Choroid plexus epithelial cell (primary cell): ENCODE results near the gene ENAH.

Experiments used
- DNase-seq: peaks from one replicate; pipeline ENCODE4 v3.0.0-alpha.2; 2010; ENCODE audit warnings: low read depth
- H3K4me3 ChIP-seq: 2 replicates; pipeline ENCODE4 v1.5.1; 2011; ENCODE audit warnings: low read depth, mild to moderate bottlenecking, control low read depth, low read length, moderate library complexity
- CTCF ChIP-seq: conservative IDR thresholded peaks from 2 replicates; pipeline ENCODE4 v1.5.1; 2011; ENCODE audit warnings: low read depth, mild to moderate bottlenecking, control low read depth, inconsistent platforms, low read length, moderate library complexity

ENAH gene

GRCh38 chr1:225545649-225546048 lies 107.3 kb downstream of the ENAH start:
- H3K4me3 ChIP-seq = no peak overlapping the region
- TF ChIP-seq CTCF = no peak
- DNase-seq = no peak

- no peak overlapping the region for H3K4me3 ChIP-seq
- no peak for DNase-seq
- TF ChIP-seq CTCF = no peak
Measured at GRCh38 chr1:225544924-225545323, 108.0 kb downstream of the ENAH start.

GRCh38 chr1:225544263-225544662 lies 108.7 kb downstream of the ENAH start:
- DNase-seq = no peak
- H3K4me3 ChIP-seq = no peak overlapping the region
- no peak for TF ChIP-seq CTCF

GRCh38 chr1:225543350-225543749 lies 109.6 kb downstream of the ENAH start:
- no peak overlapping the region for H3K4me3 ChIP-seq
- no peak for DNase-seq
- TF ChIP-seq CTCF = no peak

- H3K4me3 ChIP-seq = no peak overlapping the region
- TF ChIP-seq CTCF = no peak
- no peak for DNase-seq
Measured at GRCh38 chr1:225541383-225541782, 111.5 kb downstream of the ENAH start.

- no peak overlapping the region for H3K4me3 ChIP-seq
- no peak for TF ChIP-seq CTCF
- DNase-seq = no peak
Measured at GRCh38 chr1:225539575-225539974, 113.3 kb downstream of the ENAH start.

GRCh38 chr1:225539069-225539468 lies 113.9 kb downstream of the ENAH start:
- no peak for TF ChIP-seq CTCF
- DNase-seq = no peak
- H3K4me3 ChIP-seq = no peak overlapping the region
